HCT116 (cell line): ENCODE data around the gene NXPH1. TPM values are rescaled to one million over a fixed set of nuclear protein-coding genes. Genes with fewer than 3 reads are reported as not detected.

Experiments
- ATAC-seq: fragments of 200-7000 bp; cut with Tn5 transposase; 2 replicates; pipeline ENCODE4 v1.9.1; 2020; ENCODE audit warnings: mild to moderate bottlenecking, moderate library complexity
- BruUV-seq: library from RNA; stranded (reverse); fragments of 400-500 nt; replicated peaks from 2 replicates; lab custom pipeline; 2021; lab: Mats Ljungman, UMichigan
- CTCF ChIA-PET: fragments of 300-600 bp; sonication (Branson Sonifier 250); formaldehyde crosslinking; loops from one replicate; lab custom pipeline; 2021; ENCODE audit warnings: antibody characterized with exemption; lab: Charles Lee
- POLR2A ChIA-PET: fragments of 300-600, 350-600 bp; sonication (Branson Sonifier 250); formaldehyde crosslinking; loops from one replicate; lab custom pipeline; 2021; ENCODE audit warnings: antibody characterized with exemption; lab: Charles Lee
- RAD21 ChIA-PET, 2 experiments: fragments of 300-600 bp; sonication (Branson Sonifier 250); formaldehyde crosslinking; loops; one replicate each; lab custom pipeline; 2023; ENCODE audit warnings: low total read pairs in 2 of 2; ENCODE audit not compliant: uncharacterized antibody in 2 of 2, unreplicated experiment in 2 of 2, low non-redundant PET in 1 of 2; lab: Charles Lee
- DNase-seq: peaks from one replicate; pipeline ENCODE4 v3.0.0-alpha.2; 2010; ENCODE audit warnings: low read depth, low spot score
- H2AFZ ChIP-seq: fragments of 200-600 bp; shearing (Covaris generic), sonication (generic); 2 replicates; pipeline ENCODE4 v1.6.1; 2017; ENCODE audit warnings: low read depth, mixed run types, mixed read lengths, antibody characterized with exemption, low read length; ENCODE audit not compliant: poor library complexity, severe bottlenecking
- H3K27ac ChIP-seq: 2 replicates; pipeline ENCODE4 v1.5.1; 2012; ENCODE audit warnings: low read depth, low read length
- H3K27me3 ChIP-seq: fragments of 200-600 bp; sonication (generic); 2 replicates; pipeline ENCODE4 v1.6.1; 2016; ENCODE audit warnings: mixed run types, low read length, mixed read lengths; ENCODE audit not compliant: insufficient read depth
- H3K36me3 ChIP-seq, 2 experiments: fragments of 200-500 bp in 1 of 2; fragments of 200-600 bp in 1 of 2; sonication (Bioruptor generic) in 1 of 2; sonication (generic) in 1 of 2; 2 replicates each; pipeline versions ENCODE4 v1.5.1 to v1.6.1; 2014 to 2016; ENCODE audit warnings: low read length in 2 of 2, inconsistent platforms in 1 of 2, mixed read lengths in 1 of 2, mixed run types in 1 of 2; ENCODE audit not compliant: insufficient read depth in 2 of 2, control insufficient read depth in 1 of 2
- H3K4me1 ChIP-seq, 2 experiments: fragments of 200-600 bp in 1 of 2; sonication (generic) in 1 of 2; 2 replicates each; pipeline versions ENCODE4 v1.5.1 to v1.6.1; 2012 to 2017; ENCODE audit warnings: low read length in 2 of 2, inconsistent platforms in 1 of 2, mild to moderate bottlenecking in 1 of 2, mixed read lengths in 1 of 2, mixed run types in 1 of 2, moderate library complexity in 1 of 2; ENCODE audit not compliant: insufficient read depth in 2 of 2, control insufficient read depth in 1 of 2
- H3K4me2 ChIP-seq: fragments of 200-600 bp; sonication (generic); 2 replicates; pipeline ENCODE4 v1.6.1; 2017; ENCODE audit warnings: mixed run types, low read length, mixed read lengths
- H3K4me3 ChIP-seq, 2 experiments: fragments of 200-600 bp in 1 of 2; sonication (generic) in 1 of 2; replicated peaks in 1 of 2; 2 replicates each; pipeline ENCODE4 v1.5.1; 2011 to 2016; ENCODE audit warnings: low read length in 2 of 2, control low read depth in 1 of 2, low read depth in 1 of 2, mild to moderate bottlenecking in 1 of 2, mixed read lengths in 1 of 2, mixed run types in 1 of 2
- H3K79me2 ChIP-seq: fragments of 200-600 bp; sonication (generic); 2 replicates; pipeline ENCODE4 v1.6.1; 2017; ENCODE audit warnings: mild to moderate bottlenecking, mixed run types, low read length, moderate library complexity, mixed read lengths; ENCODE audit not compliant: insufficient read depth
- H3K9ac ChIP-seq: fragments of 200-600 bp; sonication (generic); 2 replicates; pipeline ENCODE4 v1.6.1; 2016; ENCODE audit warnings: low read length, mixed read lengths
- H3K9me2 ChIP-seq: fragments of 200-600 bp; sonication (generic), shearing (Covaris generic); 2 replicates; pipeline ENCODE4 v1.6.1; 2017; ENCODE audit warnings: mixed run types, mild to moderate bottlenecking, moderate library complexity; ENCODE audit not compliant: insufficient read depth
- H3K9me3 ChIP-seq, 2 experiments: fragments of 200-500 bp in 1 of 2; fragments of 200-600 bp in 1 of 2; sonication (Bioruptor generic) in 1 of 2; sonication (generic) in 1 of 2; 2 replicates each; pipeline ENCODE4 v1.6.1; 2014 to 2017; ENCODE audit warnings: low read length in 2 of 2, mixed read lengths in 2 of 2, inconsistent platforms in 1 of 2, low read depth in 1 of 2, mild to moderate bottlenecking in 1 of 2, mixed run types in 1 of 2, moderate library complexity in 1 of 2; ENCODE audit not compliant: control insufficient read depth in 1 of 2, insufficient read depth in 1 of 2
- H4K20me1 ChIP-seq: fragments of 200-600 bp; sonication (generic), shearing (Covaris generic); 2 replicates; pipeline ENCODE4 v1.6.1; 2017; ENCODE audit warnings: mixed run types, mild to moderate bottlenecking, moderate library complexity; ENCODE audit not compliant: insufficient read depth
- CBX3 ChIP-seq: IDR thresholded peaks from 2 replicates; pipeline ENCODE4 v1.6.1; 2012; ENCODE audit warnings: low read depth
- CEBPB ChIP-seq: IDR thresholded peaks from 2 replicates; pipeline ENCODE4 v1.6.1; 2012; ENCODE audit warnings: low read depth
- ELF1 ChIP-seq: IDR thresholded peaks from 2 replicates; pipeline ENCODE4 v1.6.1; 2012; ENCODE audit warnings: low read depth, borderline replicate concordance
- JUND ChIP-seq: IDR thresholded peaks from 2 replicates; pipeline ENCODE4 v1.6.1; 2012
- POLR2A ChIP-seq: IDR thresholded peaks from 2 replicates; pipeline ENCODE4 v1.7.0; 2011; ENCODE audit warnings: borderline replicate concordance; ENCODE audit not compliant: insufficient read depth, insufficient read length; ENCODE audit errors: extremely low read depth
- RAD21 ChIP-seq: IDR thresholded peaks from 2 replicates; pipeline ENCODE4 v1.6.1; 2012; ENCODE audit warnings: low read depth, mild to moderate bottlenecking
- SIN3A ChIP-seq: IDR thresholded peaks from 2 replicates; pipeline ENCODE4 v1.6.1; 2012; ENCODE audit warnings: low read depth
- SP1 ChIP-seq: IDR thresholded peaks from 2 replicates; pipeline ENCODE4 v1.6.1; 2012; ENCODE audit warnings: low read depth
- SRF ChIP-seq: IDR thresholded peaks from 2 replicates; pipeline ENCODE4 v1.6.1; 2012; ENCODE audit warnings: low read depth
- YY1 ChIP-seq: IDR thresholded peaks from 2 replicates; pipeline ENCODE4 v1.6.1; 2011; ENCODE audit warnings: low read length, low read depth, moderate library complexity, mild to moderate bottlenecking; ENCODE audit not compliant: insufficient replicate concordance; ENCODE audit errors: extremely low read depth
- ZFX ChIP-seq: fragments of 450-650 bp; IDR thresholded peaks from 2 replicates; pipeline ENCODE4 v1.6.1; 2017
- ZNF274 ChIP-seq: fragments of 200-500 bp; sonication (Bioruptor generic); IDR thresholded peaks from 2 replicates; pipeline ENCODE4 v1.6.1; 2014; ENCODE audit warnings: mild to moderate bottlenecking, low read depth, low read length, inconsistent platforms
- intact Hi-C: fragments of 100-400 bp; cut with micrococcal nuclease; formaldehyde crosslinking; loops from 2 replicates; pipeline ENCODE4 v1.10.0; 2022
- total RNA-seq: library from RNA; stranded (reverse); gene quantifications from one replicate; pipeline ENCODE4 v1.2.1, GENCODE V29; 2021; ENCODE audit not compliant: unreplicated experiment
- TF ChIP-seq, protein P1 (sequence below), 3 experiments: fragments of 200-600 bp in 1 of 3; sonication (generic) in 1 of 3; IDR thresholded peaks in 2 of 3; conservative IDR thresholded peaks in 1 of 3; 2 replicates each; pipeline ENCODE4 v1.5.1; 2012 to 2017; ENCODE audit warnings: low read depth in 2 of 3, low read length in 2 of 3, antibody characterized with exemption in 1 of 3, borderline replicate concordance in 1 of 3, control low read depth in 1 of 3, mild to moderate bottlenecking in 1 of 3, mixed read lengths in 1 of 3, mixed run types in 1 of 3, moderate library complexity in 1 of 3; ENCODE audit not compliant: insufficient read depth in 1 of 3
- TF ChIP-seq, protein P2 (sequence below): IDR thresholded peaks from 2 replicates; pipeline ENCODE4 v1.6.1; 2012
- TF ChIP-seq, protein P3 (sequence below): IDR thresholded peaks from 2 replicates; pipeline ENCODE4 v1.6.1; 2012
- TF ChIP-seq, protein P4 (sequence below): IDR thresholded peaks from 2 replicates; pipeline ENCODE4 v1.6.1; 2012; ENCODE audit warnings: low read depth

NXPH1 gene
- total RNA-seq, 1 experiment from 2014 or later, result 0.17 TPM

DNA sequence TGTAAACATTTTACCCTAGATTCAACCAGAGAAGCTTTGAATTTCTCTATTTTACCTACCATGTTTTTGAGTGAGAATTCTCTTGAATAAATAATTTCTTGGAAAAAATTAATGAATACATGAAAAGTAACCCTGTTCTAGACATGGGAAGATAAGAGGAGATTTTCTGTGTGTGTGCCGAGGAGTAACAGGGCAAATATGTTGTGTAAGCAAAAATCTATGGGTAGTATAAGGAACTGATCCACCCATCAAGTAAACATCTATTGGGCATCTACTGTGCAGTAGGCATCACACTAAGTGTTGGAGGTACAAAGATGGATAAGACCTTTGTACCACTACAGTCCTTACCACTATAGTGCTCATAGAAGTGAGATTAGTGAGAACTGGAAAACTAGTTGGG lies 8.2 kb upstream of the NXPH1 start:
- no peaks in the 10 kb centered on the region for H3K79me2 ChIP-seq
- no peaks in the 10 kb centered on the region for H3K9me2 ChIP-seq
- H3K36me3 ChIP-seq, result no peaks in the 10 kb centered on the region
- no peak overlapping the region for H3K27ac ChIP-seq
- intact Hi-C loops, result no loop called here
- ChIA-PET CTCF (no interaction called here), RAD21 (no interaction called here), POLR2A (no interaction called here)
- H3K4me1 ChIP-seq, result no peaks in the 10 kb centered on the region
- no TSS peak for BruUV-seq
- no peaks in the 10 kb centered on the region for H4K20me1 ChIP-seq
- DNase-seq, result no peak
- no peak overlapping the region for H2AFZ ChIP-seq
- H3K4me2 ChIP-seq, result no peak overlapping the region
- H3K27me3 ChIP-seq, result 0 out of 2 replicates have a peak, but pooled peaks cover 2% of the 10 kb centered on the region
- no peak for ATAC-seq
- TF ChIP-seq, protein P1, sequence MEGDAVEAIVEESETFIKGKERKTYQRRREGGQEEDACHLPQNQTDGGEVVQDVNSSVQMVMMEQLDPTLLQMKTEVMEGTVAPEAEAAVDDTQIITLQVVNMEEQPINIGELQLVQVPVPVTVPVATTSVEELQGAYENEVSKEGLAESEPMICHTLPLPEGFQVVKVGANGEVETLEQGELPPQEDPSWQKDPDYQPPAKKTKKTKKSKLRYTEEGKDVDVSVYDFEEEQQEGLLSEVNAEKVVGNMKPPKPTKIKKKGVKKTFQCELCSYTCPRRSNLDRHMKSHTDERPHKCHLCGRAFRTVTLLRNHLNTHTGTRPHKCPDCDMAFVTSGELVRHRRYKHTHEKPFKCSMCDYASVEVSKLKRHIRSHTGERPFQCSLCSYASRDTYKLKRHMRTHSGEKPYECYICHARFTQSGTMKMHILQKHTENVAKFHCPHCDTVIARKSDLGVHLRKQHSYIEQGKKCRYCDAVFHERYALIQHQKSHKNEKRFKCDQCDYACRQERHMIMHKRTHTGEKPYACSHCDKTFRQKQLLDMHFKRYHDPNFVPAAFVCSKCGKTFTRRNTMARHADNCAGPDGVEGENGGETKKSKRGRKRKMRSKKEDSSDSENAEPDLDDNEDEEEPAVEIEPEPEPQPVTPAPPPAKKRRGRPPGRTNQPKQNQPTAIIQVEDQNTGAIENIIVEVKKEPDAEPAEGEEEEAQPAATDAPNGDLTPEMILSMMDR (IDR thresholded peaks at IDR 0.05 in 2 of 3, conservative IDR thresholded peaks at IDR 0.05 in 1 of 3; ENCODE audit: borderline replicate concordance in 1 of 3, insufficient read depth in 1 of 3, low read depth in 2 of 3, low read length in 2 of 3), result no peak
- TF ChIP-seq ZNF274, result no peak
- no peak for TF ChIP-seq SP1
- no peak for TF ChIP-seq JUND
- no peak for TF ChIP-seq RAD21
- H3K4me3 ChIP-seq, result no peak overlapping the region
- no peak overlapping the region for H3K9ac ChIP-seq
- H3K9me3 ChIP-seq, result no peaks in the 10 kb centered on the region

DNA sequence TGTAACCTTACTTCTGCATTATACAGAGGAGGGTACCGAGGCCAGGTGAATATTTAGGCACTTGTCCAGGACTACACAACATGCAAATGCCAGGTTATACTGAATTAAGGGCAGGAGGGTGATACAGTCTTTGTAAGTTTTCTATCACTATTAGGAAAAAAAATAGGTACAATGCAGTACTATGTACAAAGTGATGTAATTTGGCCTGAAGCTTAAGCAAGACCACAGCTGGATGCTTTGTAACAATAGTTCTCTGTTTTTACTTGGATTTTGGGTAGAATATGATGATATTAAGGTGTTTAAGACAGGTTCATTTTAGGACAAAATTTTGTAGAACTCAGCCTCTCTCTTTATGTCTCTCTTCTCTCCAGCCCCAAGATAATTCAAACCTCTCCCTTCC lies 2.8 kb upstream of the NXPH1 start:
- H3K4me2 ChIP-seq, result no peak overlapping the region
- ChIA-PET CTCF (interaction anchor here (1.5 kb wide), 1 partner anchor 14 kb away, joined by 3 read pairs; no protein-coding TSS in a partner anchor), RAD21 (no interaction called here), POLR2A (no interaction called here)
- no peak overlapping the region for H3K4me3 ChIP-seq
- H3K9me3 ChIP-seq, result no peaks in the 10 kb centered on the region
- DNase-seq (no peak), ATAC-seq (no peak)
- H4K20me1 ChIP-seq, result no peaks in the 10 kb centered on the region
- H3K9me2 ChIP-seq, result no peaks in the 10 kb centered on the region
- no peaks in the 10 kb centered on the region for H3K79me2 ChIP-seq
- no peaks in the 10 kb centered on the region for H3K4me1 ChIP-seq
- intact Hi-C loops, result no loop called here
- H3K27ac ChIP-seq, result no peak overlapping the region
- no peak overlapping the region for H3K9ac ChIP-seq
- no TSS peak for BruUV-seq
- H2AFZ ChIP-seq, result no peak overlapping the region
- peaks cover 6% of the 10 kb centered on the region; the same call in 1 of the 2 replicates for H3K27me3 ChIP-seq
- H3K36me3 ChIP-seq, result no peaks in the 10 kb centered on the region
- no peak for TF ChIP-seq SP1
- no peak for TF ChIP-seq RAD21
- TF ChIP-seq ZFX, result no peak
- TF ChIP-seq ZNF274, result no peak
- TF ChIP-seq, protein P2, sequence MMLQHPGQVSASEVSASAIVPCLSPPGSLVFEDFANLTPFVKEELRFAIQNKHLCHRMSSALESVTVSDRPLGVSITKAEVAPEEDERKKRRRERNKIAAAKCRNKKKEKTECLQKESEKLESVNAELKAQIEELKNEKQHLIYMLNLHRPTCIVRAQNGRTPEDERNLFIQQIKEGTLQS, result no peak
- TF ChIP-seq CBX3, result no peak
- TF ChIP-seq ELF1, result no peak
- TF ChIP-seq YY1, result no peak
- TF ChIP-seq CEBPB, result no peak
- no peak for TF ChIP-seq POLR2A
- TF ChIP-seq, protein P3, sequence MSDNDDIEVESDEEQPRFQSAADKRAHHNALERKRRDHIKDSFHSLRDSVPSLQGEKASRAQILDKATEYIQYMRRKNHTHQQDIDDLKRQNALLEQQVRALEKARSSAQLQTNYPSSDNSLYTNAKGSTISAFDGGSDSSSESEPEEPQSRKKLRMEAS, result no peak
- TF ChIP-seq SRF, result no peak
- TF ChIP-seq SIN3A, result no peak
- TF ChIP-seq, protein P4, sequence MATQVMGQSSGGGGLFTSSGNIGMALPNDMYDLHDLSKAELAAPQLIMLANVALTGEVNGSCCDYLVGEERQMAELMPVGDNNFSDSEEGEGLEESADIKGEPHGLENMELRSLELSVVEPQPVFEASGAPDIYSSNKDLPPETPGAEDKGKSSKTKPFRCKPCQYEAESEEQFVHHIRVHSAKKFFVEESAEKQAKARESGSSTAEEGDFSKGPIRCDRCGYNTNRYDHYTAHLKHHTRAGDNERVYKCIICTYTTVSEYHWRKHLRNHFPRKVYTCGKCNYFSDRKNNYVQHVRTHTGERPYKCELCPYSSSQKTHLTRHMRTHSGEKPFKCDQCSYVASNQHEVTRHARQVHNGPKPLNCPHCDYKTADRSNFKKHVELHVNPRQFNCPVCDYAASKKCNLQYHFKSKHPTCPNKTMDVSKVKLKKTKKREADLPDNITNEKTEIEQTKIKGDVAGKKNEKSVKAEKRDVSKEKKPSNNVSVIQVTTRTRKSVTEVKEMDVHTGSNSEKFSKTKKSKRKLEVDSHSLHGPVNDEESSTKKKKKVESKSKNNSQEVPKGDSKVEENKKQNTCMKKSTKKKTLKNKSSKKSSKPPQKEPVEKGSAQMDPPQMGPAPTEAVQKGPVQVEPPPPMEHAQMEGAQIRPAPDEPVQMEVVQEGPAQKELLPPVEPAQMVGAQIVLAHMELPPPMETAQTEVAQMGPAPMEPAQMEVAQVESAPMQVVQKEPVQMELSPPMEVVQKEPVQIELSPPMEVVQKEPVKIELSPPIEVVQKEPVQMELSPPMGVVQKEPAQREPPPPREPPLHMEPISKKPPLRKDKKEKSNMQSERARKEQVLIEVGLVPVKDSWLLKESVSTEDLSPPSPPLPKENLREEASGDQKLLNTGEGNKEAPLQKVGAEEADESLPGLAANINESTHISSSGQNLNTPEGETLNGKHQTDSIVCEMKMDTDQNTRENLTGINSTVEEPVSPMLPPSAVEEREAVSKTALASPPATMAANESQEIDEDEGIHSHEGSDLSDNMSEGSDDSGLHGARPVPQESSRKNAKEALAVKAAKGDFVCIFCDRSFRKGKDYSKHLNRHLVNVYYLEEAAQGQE, result no peak
